Lower leg skin (tissue), 3 donors: ENCODE results near the gene CACNA1H.

Experiments used
- CTCF ChIP-seq, 3 donors: fragments of 450-650 bp; IDR thresholded peaks; one replicate each; pipeline ENCODE4 v1.5.1; 2016; ENCODE audit warnings: antibody characterized with exemption in 3 of 3, mild to moderate bottlenecking in 3 of 3, moderate library complexity in 2 of 3
- POLR2A ChIP-seq, 2 donors: fragments of 450-650 bp; IDR thresholded peaks; one replicate each; pipeline ENCODE4 v1.6.1; 2016 to 2017; ENCODE audit warnings: antibody characterized with exemption in 2 of 2, mild to moderate bottlenecking in 1 of 2, moderate library complexity in 1 of 2

GRCh38 chr16:1218061-1218929 is 65.4 kb downstream of the CACNA1H start:
- TF ChIP-seq POLR2A (IDR thresholded peaks at IDR 0.05): no peak
- TF ChIP-seq CTCF (IDR thresholded peaks at IDR 0.05): no peak
